Natural killer cell (primary cell): Measurements from ENCODE around the gene IL1F10. TPM values are rescaled to one million over a fixed set of nuclear protein-coding genes. Genes with fewer than 3 reads are reported as not detected.

Source experiments
- ATAC-seq, 3 donors: fragments of 150-1000 bp in 2 of 3; fragments of 200-7000 bp in 1 of 3; cut with Tn5 transposase; 1 replicate in 1 of 3; 2 replicates in 2 of 3; pipeline ENCODE4 v1.10.0; 2021; ENCODE audit warnings: mild to moderate bottlenecking in 2 of 3, moderate library complexity in 2 of 3
- DNase-seq, 2 donors: peaks; one replicate each; pipeline versions ENCODE4 v3.0.0 to v3.0.0-alpha.2; 2013 to 2021; ENCODE audit warnings: mixed read lengths in 1 of 2
- H3K27ac ChIP-seq: one replicate; pipeline ENCODE4 v1.5.1; 2013; ENCODE audit warnings: mild to moderate bottlenecking, low read length
- H3K27me3 ChIP-seq: one replicate; pipeline ENCODE4 v1.6.1; 2013; ENCODE audit warnings: low read length; ENCODE audit not compliant: control insufficient read depth, insufficient read depth
- H3K36me3 ChIP-seq: one replicate; pipeline ENCODE4 v1.6.1; 2013; ENCODE audit warnings: low read length; ENCODE audit not compliant: control insufficient read depth, insufficient read depth
- H3K4me1 ChIP-seq: one replicate; pipeline ENCODE4 v1.6.1; 2013; ENCODE audit warnings: low read length; ENCODE audit not compliant: control insufficient read depth, insufficient read depth
- H3K4me3 ChIP-seq: one replicate; pipeline ENCODE4 v1.5.1; 2013; ENCODE audit warnings: low read length
- H3K9me3 ChIP-seq: one replicate; pipeline ENCODE4 v1.6.1; 2013; ENCODE audit warnings: low read length; ENCODE audit not compliant: control insufficient read depth, insufficient read depth
- H3K27ac Mint-ChIP-seq, 2 donors: one replicate each; pipeline ENCODE4 v1.8.0; 2022; ENCODE audit warnings: mild to moderate bottlenecking in 2 of 2, mixed read lengths in 2 of 2, moderate library complexity in 1 of 2
- H3K27me3 Mint-ChIP-seq, 2 donors: one replicate each; pipeline ENCODE4 v1.8.0; 2022; ENCODE audit warnings: low read depth in 2 of 2, mixed read lengths in 2 of 2
- H3K36me3 Mint-ChIP-seq: one replicate; pipeline ENCODE4 v1.8.0; 2022; ENCODE audit warnings: mixed read lengths
- H3K4me1 Mint-ChIP-seq, 2 donors: one replicate each; pipeline ENCODE4 v1.8.0; 2022; ENCODE audit warnings: mixed read lengths in 2 of 2
- H3K4me3 Mint-ChIP-seq: one replicate; pipeline ENCODE4 v1.8.0; 2022; ENCODE audit warnings: mild to moderate bottlenecking, moderate library complexity, mixed read lengths
- H3K9me3 Mint-ChIP-seq, 2 donors: one replicate each; pipeline ENCODE4 v1.8.0; 2022; ENCODE audit warnings: mixed read lengths in 2 of 2
- CTCF ChIP-seq: fragments of 200-600 bp; IDR thresholded peaks from one replicate; pipeline ENCODE4 v1.8.0; 2022; ENCODE audit warnings: antibody characterized with exemption
- WGBS: methylation state at CpG from one replicate; pipeline ENCODE4 v1.1.7; 2013; ENCODE audit warnings: missing lambda C conversion rate; ENCODE audit not compliant: insufficient coverage; 5-methylcytosine and 5-hydroxymethylcytosine counted together
- intact Hi-C: fragments of 100-400 bp; cut with micrococcal nuclease; formaldehyde crosslinking; loops from one replicate; pipeline ENCODE4 v1.14.2; 2022
- total RNA-seq, 4 donors: library from RNA; stranded (reverse); fragments of 120-200 nt in 1 of 4; gene quantifications; one replicate each; pipeline versions ENCODE4 v1.2.3 to v1.2.4, GENCODE V29; 2013 to 2022

Gene IL1F10
- total RNA-seq, 3 donors from 2014 or later (not counting 1 experiment from before 2014, with no cell fraction given) = not detected

GRCh38 chr2:113073325-113073834, 5.6 kb downstream of the IL1F10 start:
- no peak for TF ChIP-seq CTCF
- WGBS = 100% methylated on average over 2 of the region's 3 CpGs
- Mint-ChIP-seq H3K27ac (no peak overlapping the region), H3K4me3 (no peak overlapping the region), H3K4me1 (peaks cover 6 to 7% of the 10 kb centered on the region in 2 donors), H3K36me3 (no peaks in the 10 kb centered on the region), H3K9me3 (no peaks in the 10 kb centered on the region), H3K27me3 (peaks cover 0 to 8% of the 10 kb centered on the region in 2 donors)
- Histone ChIP-seq H3K9me3 (no peaks in the 10 kb centered on the region), H3K4me3 (no peak overlapping the region), H3K36me3 (no peaks in the 10 kb centered on the region), H3K27ac (no peak overlapping the region), H3K27me3 (no peaks in the 10 kb centered on the region), H3K4me1 (peaks cover 11% of the 10 kb centered on the region)
- DNase-seq (no peak), ATAC-seq (no peak)
- intact Hi-C loops = no loop called here

DNA sequence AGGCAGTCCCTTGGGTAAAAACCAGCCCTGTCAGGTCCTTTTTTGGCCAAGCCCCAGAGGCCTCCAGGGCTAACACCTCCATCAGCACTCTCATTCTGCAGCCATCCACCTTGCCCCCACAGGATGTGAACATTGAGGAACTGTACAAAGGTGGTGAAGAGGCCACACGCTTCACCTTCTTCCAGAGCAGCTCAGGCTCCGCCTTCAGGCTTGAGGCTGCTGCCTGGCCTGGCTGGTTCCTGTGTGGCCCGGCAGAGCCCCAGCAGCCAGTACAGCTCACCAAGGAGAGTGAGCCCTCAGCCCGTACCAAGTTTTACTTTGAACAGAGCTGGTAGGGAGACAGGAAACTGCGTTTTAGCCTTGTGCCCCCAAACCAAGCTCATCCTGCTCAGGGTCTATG, 7.3 kb downstream of the IL1F10 start:
- intact Hi-C loops = no loop called here

DNA sequence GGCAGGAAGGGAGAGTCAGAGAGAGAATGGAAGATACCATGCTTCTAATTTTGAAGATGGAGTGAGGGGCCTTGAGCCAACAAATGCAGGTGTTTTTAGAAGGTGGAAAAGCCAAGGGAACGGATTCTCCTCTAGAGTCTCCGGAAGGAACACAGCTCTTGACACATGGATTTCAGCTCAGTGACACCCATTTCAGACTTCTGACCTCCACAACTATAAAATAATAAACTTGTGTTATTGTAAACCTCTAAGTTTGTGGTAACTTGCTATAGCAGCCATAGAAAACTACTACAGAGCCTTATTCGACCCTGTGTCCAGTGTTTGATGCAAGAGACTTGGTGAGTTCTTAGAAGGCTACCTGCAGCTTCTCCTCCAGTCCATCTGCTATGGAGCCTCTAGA, 7.8 kb downstream of the IL1F10 start:
- intact Hi-C loops = no loop called here
- Histone ChIP-seq H3K27me3 (no peaks in the 10 kb centered on the region), H3K36me3 (no peaks in the 10 kb centered on the region), H3K4me3 (no peak overlapping the region), H3K9me3 (no peaks in the 10 kb centered on the region), H3K27ac (no peak overlapping the region), H3K4me1 (peaks cover 11% of the 10 kb centered on the region)
- Mint-ChIP-seq H3K4me3 (no peak overlapping the region), H3K9me3 (no peaks in the 10 kb centered on the region), H3K27me3 (peaks cover 0 to 4% of the 10 kb centered on the region in 2 donors), H3K27ac (no peak overlapping the region), H3K36me3 (no peaks in the 10 kb centered on the region), H3K4me1 (peaks cover 6 to 7% of the 10 kb centered on the region in 2 donors)
- DNase-seq (no peak), ATAC-seq (no peak)
- WGBS = 94% methylated on average over 3 of the region's 3 CpGs
- no peak for TF ChIP-seq CTCF

More for the DNA sequence above, 7.3 kb downstream of the IL1F10 start:
- DNase-seq (peak in 1 of 2 donors; percentile 11), ATAC-seq (peak in 1 of 3 donors; percentile 44)
- Mint-ChIP-seq H3K36me3 (no peaks in the 10 kb centered on the region), H3K27me3 (peaks cover 0 to 4% of the 10 kb centered on the region in 2 donors), H3K4me3 (no peak overlapping the region), H3K4me1 (peaks cover 6 to 7% of the 10 kb centered on the region in 2 donors), H3K27ac (no peak overlapping the region), H3K9me3 (no peaks in the 10 kb centered on the region)
- no peak overlapping the region for H3K4me3 ChIP-seq
- 21% methylated on average over 5 of the region's 5 CpGs for WGBS
- no peaks in the 10 kb centered on the region for H3K36me3 ChIP-seq
- H3K4me1 ChIP-seq = peaks cover 11% of the 10 kb centered on the region
- H3K27me3 ChIP-seq = no peaks in the 10 kb centered on the region
- no peak overlapping the region for H3K27ac ChIP-seq
- TF ChIP-seq CTCF = no peak
- no peaks in the 10 kb centered on the region for H3K9me3 ChIP-seq
